Left colon (tissue), 2 donors: Measurements from ENCODE around the gene TFAP2D. TPM values are rescaled to one million over a fixed set of nuclear protein-coding genes. Genes with fewer than 3 reads are reported as not detected.

Source experiments
- ATAC-seq: fragments of 200-7000 bp; cut with Tn5 transposase; one replicate; pipeline ENCODE4 v1.9.1; 2020; ENCODE audit warnings: mild to moderate bottlenecking, moderate library complexity
- DNase-seq, 2 donors: peaks; one replicate each; pipeline ENCODE4 v3.0.0-alpha.2; 2020
- intact Hi-C, 2 donors: fragments of 100-400 bp; cut with DNase I in 1 of 2; cut with micrococcal nuclease in 1 of 2; formaldehyde crosslinking; loops; one replicate each; pipeline versions ENCODE4 v1.11.2 to v1.14.0; 2022; cut with DNase I, micrococcal nuclease
- long read RNA-seq: library from polyadenylated mRNA; unstranded; transcript quantifications from one replicate; pipeline ENCODE4 v2.0.0, GENCODE V29; 2021
- total RNA-seq, 2 donors: library from RNA; stranded (reverse); fragmentation: NEBNext Ultra II Directional; extraction: Animal tissue kit (Norgen Biotek cat#: 25700); gene quantifications; one replicate each; pipeline ENCODE4 v1.2.1, GENCODE V29; 2021
- donor health status: DM: no; HTN: no; CAD: no.
- donor health status: DM: yes; HTN: yes; CAD: no.

Gene TFAP2D
- total RNA-seq: not detected
- long read RNA-seq: 0 reads

DNA sequence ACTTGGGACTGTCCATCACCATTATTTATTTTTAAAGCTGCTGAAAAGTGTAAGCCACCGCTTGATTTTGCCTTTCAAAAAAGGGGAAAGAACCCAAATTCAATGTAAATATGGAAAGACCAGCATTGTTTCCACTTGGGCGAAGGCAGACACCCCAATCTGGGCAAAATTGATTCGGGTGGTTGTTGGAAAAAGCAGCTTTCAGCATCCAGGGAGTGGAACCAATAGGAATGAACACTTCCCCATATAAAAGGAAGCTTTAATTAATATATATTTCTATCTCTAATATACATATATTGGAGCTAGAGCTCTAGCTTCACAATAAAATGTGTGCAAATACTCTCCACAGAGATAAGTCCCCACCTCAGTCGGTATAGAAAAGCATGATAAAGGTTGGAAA, at the start of gene TFAP2D:
Gene TFAP2D (plus strand): TSS at position 301 of the 400 bp plus-strand sequence. CDS start 530 bp downstream, outside the sequence.
- ATAC-seq (no peak), DNase-seq (no peak)
- intact Hi-C loops: no loop called here

DNA sequence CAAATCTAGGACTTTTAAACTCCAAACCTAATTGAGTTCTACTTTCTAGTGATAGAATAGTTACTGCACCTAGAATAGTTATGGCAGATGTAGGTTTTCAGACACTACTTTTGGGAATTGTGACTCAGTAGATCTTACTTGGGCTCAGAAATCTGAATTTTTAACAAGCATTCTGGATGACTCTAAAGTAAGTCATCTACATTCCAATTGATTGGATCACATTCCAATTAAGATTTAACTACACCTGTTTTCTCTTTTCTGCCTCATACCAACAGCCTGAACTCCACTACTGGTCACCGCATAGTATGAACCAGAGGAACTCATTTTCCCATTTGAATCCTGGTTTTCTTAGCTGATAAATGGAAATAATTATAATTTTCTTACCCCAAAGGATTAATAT, 49.5 kb upstream of the TFAP2D start:
- no peak for ATAC-seq
- intact Hi-C loops: no loop called here
- DNase-seq: no peak

DNA sequence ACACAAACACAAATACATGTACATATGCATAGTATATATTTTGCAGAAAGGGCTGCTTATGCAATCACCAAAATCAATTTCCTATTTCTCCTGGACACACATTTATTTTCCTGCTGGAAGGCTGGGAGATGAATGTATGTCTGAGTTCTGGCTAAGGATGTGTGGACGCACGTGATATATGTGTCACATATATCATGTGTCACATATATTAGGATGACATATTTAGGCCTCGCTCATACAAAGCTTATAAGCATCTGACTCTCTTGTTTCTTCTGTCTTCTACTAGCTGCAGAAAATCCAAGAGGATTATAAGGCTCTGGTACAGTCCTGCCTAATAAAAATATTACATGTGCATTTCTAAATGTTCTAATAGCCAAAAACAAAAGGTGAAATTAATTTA, 47.2 kb upstream of the TFAP2D start:
- intact Hi-C loops: no loop called here
- DNase-seq (no peak), ATAC-seq (no peak)

DNA sequence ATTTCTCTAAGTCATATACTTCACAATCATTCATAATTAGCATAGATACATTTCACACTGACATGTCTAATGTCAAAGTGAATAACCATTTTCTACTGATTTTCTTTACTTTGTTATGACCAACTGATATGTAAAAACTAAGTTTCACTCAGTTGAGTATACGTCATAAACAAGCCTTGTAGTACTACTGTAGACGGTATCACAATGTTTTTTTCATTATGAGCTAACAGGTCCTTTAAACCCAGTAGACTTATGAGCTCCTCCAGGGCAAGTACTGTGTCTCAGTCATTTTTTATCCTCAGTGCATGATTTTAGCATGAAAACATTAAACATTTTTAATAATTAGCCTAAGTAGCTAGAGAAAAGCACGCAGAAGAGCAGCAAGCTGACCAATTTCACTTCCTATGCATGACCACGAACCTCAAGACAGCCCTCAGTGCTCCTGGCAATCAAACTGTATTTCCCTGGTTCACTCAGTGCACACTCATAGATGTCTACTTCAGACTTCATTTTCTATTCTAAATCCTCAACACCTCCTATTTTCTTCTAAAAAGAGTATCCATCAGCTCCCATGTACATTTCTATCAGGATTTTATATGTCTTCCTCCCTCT, 32.0 kb upstream of the TFAP2D start:
- DNase-seq: no peak
- intact Hi-C loops: no loop called here
- ATAC-seq: no peak

- intact Hi-C loops: no loop called here
- DNase-seq (no peak), ATAC-seq (no peak)
These were observed 24.1 kb upstream of the TFAP2D start for GRCh38 chr6:50689210-50689609.

DNA sequence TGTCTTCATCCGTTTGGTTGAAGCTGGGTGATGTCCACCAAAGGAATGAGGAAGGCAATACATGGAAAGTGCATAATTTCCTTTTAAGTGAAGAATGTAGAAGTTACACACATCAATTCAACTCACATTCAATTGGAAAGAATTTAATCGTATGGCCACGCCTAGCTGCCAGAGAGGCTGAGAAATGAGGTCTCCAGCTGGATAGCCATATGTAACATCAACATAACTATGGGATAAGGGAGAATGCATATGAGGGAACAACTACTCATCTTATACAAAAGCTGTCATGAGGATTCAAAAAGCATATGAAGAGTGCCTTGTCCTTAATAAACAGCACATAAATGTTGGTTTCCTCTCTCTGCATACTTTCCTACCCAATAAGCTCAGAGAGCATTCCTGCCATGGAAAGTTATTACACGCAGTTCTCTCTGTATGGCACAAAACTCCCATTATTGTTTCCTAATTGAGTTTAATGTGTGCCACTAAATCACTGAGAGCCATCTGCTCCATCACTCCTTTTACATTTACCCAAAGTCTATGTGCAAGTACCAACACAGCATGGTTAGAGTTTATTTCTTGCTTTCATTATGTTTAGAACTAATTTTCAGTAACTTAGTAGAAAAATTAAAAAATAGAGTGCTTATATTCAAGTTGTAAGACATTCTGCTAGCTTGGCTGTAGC, 21.4 kb upstream of the TFAP2D start:
- intact Hi-C loops: no loop called here
- DNase-seq (no peak), ATAC-seq (no peak)

DNA sequence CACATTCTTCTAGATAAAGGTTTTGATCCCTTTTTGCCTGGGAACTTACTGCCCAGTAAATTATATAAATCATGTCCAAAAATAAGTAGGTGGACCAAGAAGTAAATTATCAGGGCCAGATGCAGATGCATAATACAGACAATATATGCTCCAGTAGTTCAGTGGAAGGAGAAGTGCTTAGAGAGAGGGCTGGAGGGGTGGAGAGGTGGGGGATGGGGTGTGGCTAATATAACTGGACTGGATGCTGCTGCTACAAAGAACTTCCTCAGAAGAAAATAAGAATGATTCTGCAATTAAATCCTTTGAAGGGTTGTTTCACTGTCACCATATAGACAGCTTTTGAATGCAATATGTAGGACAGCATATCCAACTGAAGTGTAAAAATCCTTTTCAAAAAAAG, 14.8 kb upstream of the TFAP2D start:
- intact Hi-C loops: no loop called here
- DNase-seq (no peak), ATAC-seq (no peak)

- intact Hi-C loops: no loop called here
These were observed 14.1 kb upstream of the TFAP2D start for GRCh38 chr6:50699051-50699775.

GRCh38 chr6:50706575-50706974, 6.8 kb upstream of the TFAP2D start:
- intact Hi-C loops: no loop called here
- ATAC-seq: no peak
- no peak for DNase-seq

More at GRCh38 chr6:50699051-50699775, 14.1 kb upstream of the TFAP2D start:
- DNase-seq: no peak
- no peak for ATAC-seq

DNA sequence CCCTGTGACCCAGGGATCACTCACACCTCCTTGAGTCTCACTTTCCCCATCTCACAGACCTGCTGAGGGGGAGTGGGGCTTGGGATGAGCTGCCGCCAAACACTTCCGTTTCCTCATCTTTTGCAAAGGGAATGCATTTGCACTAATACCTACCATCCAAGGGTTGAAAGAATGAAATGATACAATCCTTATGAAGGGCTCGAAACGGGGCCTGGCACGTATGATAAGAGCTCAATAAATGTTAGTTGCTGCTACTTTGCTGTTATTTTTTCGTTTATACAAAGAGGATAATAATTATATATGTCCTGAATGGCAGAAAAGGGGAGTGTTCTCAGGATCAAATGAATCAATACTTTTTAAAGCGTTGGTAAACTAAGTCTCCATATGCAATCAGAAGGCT, 6.1 kb upstream of the TFAP2D start:
- no peak for ATAC-seq
- no peak for DNase-seq

GRCh38 chr6:50707652-50708300, 5.5 kb upstream of the TFAP2D start:
- ATAC-seq (no peak), DNase-seq (no peak)
- intact Hi-C loops: no loop called here

More for the DNA sequence above, 6.1 kb upstream of the TFAP2D start:
- intact Hi-C loops: no loop called here

GRCh38 chr6:50708664-50709365, 4.5 kb upstream of the TFAP2D start:
- ATAC-seq (no peak), DNase-seq (no peak)
- intact Hi-C loops: no loop called here

DNA sequence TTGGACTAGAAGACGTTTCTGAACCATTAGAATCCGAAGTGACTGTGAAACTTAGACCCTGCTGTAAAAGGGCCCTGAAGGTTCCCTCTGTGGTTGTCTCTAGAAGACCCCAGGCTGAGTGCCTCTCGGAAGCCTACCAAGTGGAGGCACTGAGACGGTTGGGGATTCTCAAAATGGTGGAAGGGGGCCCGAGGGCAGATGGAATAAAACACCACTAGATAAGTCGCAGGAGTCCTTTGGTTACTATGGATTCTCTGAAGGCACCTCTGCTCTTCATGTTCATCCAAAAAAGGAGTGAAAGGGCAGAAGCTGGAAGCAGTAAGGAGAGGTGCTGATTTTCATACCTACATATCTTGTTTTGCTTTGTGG, 4.0 kb upstream of the TFAP2D start:
- intact Hi-C loops: no loop called here
- ATAC-seq: no peak

DNA sequence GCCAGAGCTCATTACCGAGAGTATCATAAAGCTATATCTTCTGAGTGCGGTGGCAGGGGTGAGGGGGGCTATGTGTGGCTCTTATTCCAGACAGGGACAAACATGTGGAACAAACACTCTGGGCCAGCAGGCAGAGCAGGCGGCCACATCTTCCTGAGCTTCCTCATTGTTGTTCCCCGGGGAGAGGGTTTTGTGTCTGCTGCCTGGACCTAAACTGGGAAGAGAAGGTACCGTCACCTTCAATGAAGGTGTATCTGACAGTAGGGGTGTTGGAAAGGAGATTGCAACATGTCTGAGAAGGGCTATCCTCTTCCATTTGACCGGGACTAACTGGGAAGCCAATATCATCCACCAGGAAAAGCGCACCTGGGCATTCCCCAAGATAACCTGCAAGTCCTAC, 1.6 kb upstream of the TFAP2D start:
- no peak for DNase-seq
- no peak for ATAC-seq
- intact Hi-C loops: no loop called here

More for the DNA sequence above, 4.0 kb upstream of the TFAP2D start:
- DNase-seq: no peak

DNA sequence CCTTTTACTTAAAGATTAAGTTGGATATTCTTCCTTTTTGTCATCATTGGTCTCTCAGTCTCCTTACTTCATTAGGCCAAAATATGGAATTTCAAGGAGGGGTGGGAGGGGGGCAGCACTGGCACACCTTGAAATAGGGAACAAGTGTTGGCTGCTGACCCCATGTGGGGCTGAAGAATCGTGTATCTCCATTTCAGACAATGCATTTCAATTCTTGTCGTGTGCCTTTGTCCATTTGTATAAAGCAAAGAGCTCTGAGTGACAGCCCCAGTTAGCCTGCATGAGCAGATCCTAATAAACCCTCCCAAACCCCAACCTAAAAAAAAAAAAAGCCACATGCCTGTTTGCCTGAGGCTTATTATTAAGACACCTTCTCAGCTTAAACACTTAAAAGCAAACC, 1.0 kb upstream of the TFAP2D start:
- intact Hi-C loops: no loop called here
- DNase-seq (no peak), ATAC-seq (no peak)

DNA sequence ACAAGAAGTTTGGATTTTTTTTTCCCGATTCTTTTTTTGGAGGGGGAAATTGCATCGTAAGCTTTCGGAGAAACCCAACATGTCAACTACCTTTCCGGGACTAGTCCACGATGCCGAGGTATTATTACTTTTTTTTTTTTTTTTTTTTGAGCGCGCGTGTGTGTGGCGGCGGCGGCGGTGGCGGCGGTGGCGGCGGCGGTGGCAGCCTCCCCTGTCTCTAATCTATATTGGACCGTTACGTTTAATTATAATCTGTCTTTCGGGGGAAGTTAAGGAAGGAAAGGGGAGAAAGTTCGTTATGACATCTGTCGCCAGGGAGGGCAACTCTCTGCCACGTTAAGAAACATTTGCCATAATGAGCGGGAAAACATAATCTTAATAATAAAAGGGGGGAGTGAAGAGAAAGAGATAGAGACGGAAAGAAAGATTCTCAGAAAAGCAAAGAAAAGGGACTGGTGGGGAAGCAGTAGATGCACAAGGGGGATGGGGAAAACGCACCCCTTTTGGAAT, 706 bp downstream of the TFAP2D start:
- intact Hi-C loops: no loop called here
- ATAC-seq: no peak
- DNase-seq: no peak

DNA sequence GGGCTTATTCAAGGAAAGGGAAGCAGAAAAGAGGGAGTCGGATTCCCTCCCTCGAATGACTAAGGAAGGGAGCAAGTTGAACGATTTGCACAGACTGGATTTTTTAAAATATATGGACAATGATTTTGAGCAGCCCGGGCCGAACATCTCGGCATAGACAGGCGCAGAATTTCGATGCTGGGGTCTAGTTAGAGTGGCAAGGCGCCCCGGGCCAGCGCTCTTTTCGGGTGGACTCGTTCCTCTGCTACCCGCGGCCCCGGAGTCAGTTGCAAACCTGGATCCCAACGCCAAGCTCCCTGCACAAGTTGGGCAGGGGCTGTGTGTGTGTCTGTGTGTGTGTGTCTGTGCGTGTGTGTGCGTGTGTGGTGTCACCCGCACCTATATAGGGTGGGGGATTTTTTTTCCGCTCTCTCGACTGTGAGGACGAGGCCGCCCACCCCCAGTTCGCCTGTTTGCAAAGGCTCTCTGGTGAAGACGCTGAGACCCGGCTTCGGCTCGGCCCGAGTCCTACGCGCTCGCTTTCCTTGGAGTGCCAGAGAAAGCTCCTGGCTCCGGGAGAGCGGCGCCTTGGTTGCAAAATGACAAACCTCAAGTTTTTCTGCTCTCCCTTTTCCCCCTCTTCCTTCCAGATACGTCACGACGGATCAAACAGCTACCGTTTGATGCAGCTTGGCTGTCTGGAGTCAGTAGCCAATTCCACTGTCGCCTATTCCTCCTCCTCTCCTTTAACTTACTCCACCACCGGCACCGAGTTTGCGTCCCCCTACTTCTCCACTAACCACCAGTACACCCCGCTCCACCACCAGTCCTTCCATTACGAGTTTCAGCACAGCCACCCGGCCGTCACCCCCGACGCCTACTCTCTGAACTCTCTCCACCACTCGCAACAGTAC, 1.4 kb downstream of the TFAP2D start:
- intact Hi-C loops: no loop called here
- ATAC-seq: no peak
- no peak for DNase-seq

DNA sequence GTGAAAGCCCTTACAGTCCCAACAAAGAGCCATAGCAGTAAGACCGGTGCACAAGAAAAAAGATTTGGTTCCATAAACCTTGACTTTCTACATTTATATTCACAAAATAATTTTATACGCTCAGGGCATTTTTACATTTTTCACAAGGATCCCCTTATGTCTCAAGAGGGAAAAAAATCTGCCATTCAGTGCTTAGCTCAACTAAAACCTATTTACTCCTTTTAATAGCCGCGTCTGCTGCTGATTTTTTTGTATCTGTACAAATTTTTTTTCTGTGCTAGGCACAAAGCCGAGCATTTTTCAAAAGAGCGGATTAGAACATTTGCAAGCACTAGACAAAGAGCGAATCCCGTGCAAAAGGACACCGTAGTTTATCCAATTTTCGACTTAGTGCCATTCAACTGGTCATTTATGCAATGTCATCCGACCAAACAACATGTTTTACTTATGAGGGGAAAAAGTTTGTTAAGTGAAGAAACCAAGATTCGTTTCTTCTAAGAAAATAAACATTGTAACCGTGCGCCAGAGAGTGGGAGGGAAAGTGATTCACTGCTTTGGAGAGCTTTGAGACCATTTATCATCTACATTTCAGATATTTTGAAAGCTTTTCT, 3.7 kb downstream of the TFAP2D start:
- no peak for ATAC-seq

More for the DNA sequence above, 3.7 kb downstream of the TFAP2D start:
- intact Hi-C loops: no loop called here
- no peak for DNase-seq
